OCI-LY7 (cell line): Measurements from ENCODE around the gene VRK3. TPM values are rescaled to one million over a fixed set of nuclear protein-coding genes. Genes with fewer than 3 reads are reported as not detected.
"Not testable (repeated sequence)": the region's sequence is repeated elsewhere in the genome, so short reads cannot be mapped to it uniquely, and the experiment has no call there.

Experiments used
- BruUV-seq: library from RNA; stranded (reverse); fragments of 400-500 nt; replicated peaks from 2 replicates; lab custom pipeline; 2021; lab: Mats Ljungman, UMichigan
- CTCF ChIA-PET: fragments of 300-600 bp; sonication (Branson Sonifier 250); formaldehyde crosslinking; loops from one replicate; lab custom pipeline; 2022; ENCODE audit warnings: antibody characterized with exemption; ENCODE audit not compliant: unreplicated experiment; lab: Charles Lee
- POLR2A ChIA-PET: fragments of 300-600 bp; sonication (Branson Sonifier 250); formaldehyde crosslinking; loops from one replicate; lab custom pipeline; 2022; ENCODE audit warnings: antibody characterized with exemption; lab: Charles Lee
- DNase-seq: peaks from one replicate; pipeline ENCODE4 v3.0.0-alpha.2; 2015; ENCODE audit warnings: low spot score
- H2AFZ ChIP-seq: fragments of 200-600 bp; sonication (generic), shearing (Covaris generic); 2 replicates; pipeline ENCODE4 v1.6.1; 2014; ENCODE audit warnings: mild to moderate bottlenecking, antibody characterized with exemption, low read length, moderate library complexity
- H3K27ac ChIP-seq: fragments of 200-600 bp; sonication (generic); 2 replicates; pipeline ENCODE4 v1.5.1; 2014; ENCODE audit warnings: mixed run types, low read depth, mild to moderate bottlenecking, moderate library complexity, low read length, inconsistent platforms; ENCODE audit not compliant: poor library complexity, severe bottlenecking
- H3K36me3 ChIP-seq: fragments of 200-600 bp; sonication (generic); 2 replicates; pipeline ENCODE4 v1.6.1; 2014; ENCODE audit warnings: mild to moderate bottlenecking, antibody characterized with exemption, low read length, moderate library complexity, mixed read lengths; ENCODE audit not compliant: insufficient read depth
- H3K4me1 ChIP-seq: fragments of 200-600 bp; sonication (generic); 2 replicates; pipeline ENCODE4 v1.5.1; 2014; ENCODE audit warnings: mild to moderate bottlenecking, low read length; ENCODE audit not compliant: insufficient read depth, poor library complexity, severe bottlenecking
- H3K4me2 ChIP-seq: fragments of 200-600 bp; sonication (generic); 2 replicates; pipeline ENCODE4 v1.6.1; 2014; ENCODE audit warnings: mild to moderate bottlenecking, low read length
- H3K4me3 ChIP-seq: fragments of 200-600 bp; sonication (generic); 2 replicates; pipeline ENCODE4 v1.5.1; 2014; ENCODE audit warnings: mild to moderate bottlenecking, low read depth, low read length; ENCODE audit not compliant: poor library complexity, severe bottlenecking
- H3K79me2 ChIP-seq: fragments of 200-600 bp; sonication (generic); 2 replicates; pipeline ENCODE4 v1.6.1; 2016; ENCODE audit warnings: low read depth, mild to moderate bottlenecking, low read length, moderate library complexity, mixed read lengths; ENCODE audit not compliant: insufficient read depth
- H3K9me2 ChIP-seq: fragments of 200-600 bp; sonication (generic); 2 replicates; pipeline ENCODE4 v1.6.1; 2016; ENCODE audit warnings: mild to moderate bottlenecking, low read length, mixed read lengths; ENCODE audit not compliant: insufficient read depth
- H3K9me3 ChIP-seq: fragments of 200-600 bp; sonication (generic); 2 replicates; pipeline ENCODE4 v1.6.1; 2014; ENCODE audit warnings: mild to moderate bottlenecking, mixed run types, low read length, mixed read lengths
- H4K20me1 ChIP-seq: fragments of 200-600 bp; sonication (generic); 2 replicates; pipeline ENCODE4 v1.6.1; 2014; ENCODE audit warnings: mild to moderate bottlenecking, antibody characterized with exemption, low read length, moderate library complexity, mixed read lengths; ENCODE audit not compliant: insufficient read depth
- EZH2phosphoT487 ChIP-seq: fragments of 200-600 bp; sonication (generic); IDR thresholded peaks from 2 replicates; pipeline ENCODE4 v1.6.1; 2018; ENCODE audit warnings: low read depth, borderline replicate concordance, mild to moderate bottlenecking, mixed run types, antibody characterized with exemption, low read length, moderate library complexity, mixed read lengths
- intact Hi-C: fragments of 100-400 bp; cut with micrococcal nuclease; formaldehyde crosslinking; loops from one replicate; pipeline ENCODE4 v1.10.0; 2022; ENCODE audit not compliant: unreplicated experiment
- total RNA-seq, 2 experiments: library from RNA; depleted of rRNA in 1 of 2; stranded (reverse); fragments of >200 nt in 1 of 2; shearing (Covaris generic) in 1 of 2; gene quantifications; 2 replicates each; pipeline ENCODE4 v1.2.3, GENCODE V29; 2014 to 2022
- TF ChIP-seq, protein P1 (sequence below): fragments of 200-600 bp; sonication (generic); conservative IDR thresholded peaks from 2 replicates; pipeline ENCODE4 v1.5.1; 2014; ENCODE audit warnings: mild to moderate bottlenecking, antibody characterized with exemption, low read length, moderate library complexity, mixed read lengths

VRK3 gene
- total RNA-seq, 2 experiments from 2014 or later, result 39.9 to 47.3 TPM

DNA sequence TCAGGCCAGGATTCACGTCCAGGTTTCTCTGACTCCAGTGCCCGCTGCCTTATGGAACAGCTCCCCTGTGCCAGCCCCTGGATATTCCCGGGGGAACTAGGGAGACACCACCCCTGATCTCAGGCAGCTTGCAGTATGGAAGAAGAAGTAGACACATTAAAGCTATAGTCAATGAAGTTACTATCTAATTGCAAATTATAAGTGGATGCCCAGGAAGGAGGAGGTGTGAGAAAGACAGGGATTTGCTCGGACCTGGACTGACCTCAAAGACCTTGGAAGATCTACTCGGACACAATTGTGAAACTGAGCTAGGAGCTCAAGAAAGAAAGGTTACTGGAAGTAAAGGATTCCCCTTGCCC, 74.6 kb downstream of the VRK3 start:
- Histone ChIP-seq H3K4me2 (no peak overlapping the region), H3K4me1 (peaks cover 9% of the 10 kb centered on the region), H3K9me2 (no peaks in the 10 kb centered on the region), H3K36me3 (no peaks in the 10 kb centered on the region), H2AFZ (no peak overlapping the region), H4K20me1 (no peaks in the 10 kb centered on the region), H3K9me3 (no peaks in the 10 kb centered on the region), H3K79me2 (no peaks in the 10 kb centered on the region), H3K27ac (no peak overlapping the region), H3K4me3 (no peak overlapping the region)
- no peak for DNase-seq
- ChIA-PET POLR2A (interaction anchor here (0.5 kb wide), 1 partner anchor 11 kb away, joined by 3 read pairs; no protein-coding TSS in a partner anchor), CTCF (interaction anchor here (0.5 kb wide), 1 partner anchor 28 kb away, joined by 5 read pairs; no protein-coding TSS in a partner anchor)
- no peak for TF ChIP-seq EZH2phosphoT487
- TF ChIP-seq, protein P1, sequence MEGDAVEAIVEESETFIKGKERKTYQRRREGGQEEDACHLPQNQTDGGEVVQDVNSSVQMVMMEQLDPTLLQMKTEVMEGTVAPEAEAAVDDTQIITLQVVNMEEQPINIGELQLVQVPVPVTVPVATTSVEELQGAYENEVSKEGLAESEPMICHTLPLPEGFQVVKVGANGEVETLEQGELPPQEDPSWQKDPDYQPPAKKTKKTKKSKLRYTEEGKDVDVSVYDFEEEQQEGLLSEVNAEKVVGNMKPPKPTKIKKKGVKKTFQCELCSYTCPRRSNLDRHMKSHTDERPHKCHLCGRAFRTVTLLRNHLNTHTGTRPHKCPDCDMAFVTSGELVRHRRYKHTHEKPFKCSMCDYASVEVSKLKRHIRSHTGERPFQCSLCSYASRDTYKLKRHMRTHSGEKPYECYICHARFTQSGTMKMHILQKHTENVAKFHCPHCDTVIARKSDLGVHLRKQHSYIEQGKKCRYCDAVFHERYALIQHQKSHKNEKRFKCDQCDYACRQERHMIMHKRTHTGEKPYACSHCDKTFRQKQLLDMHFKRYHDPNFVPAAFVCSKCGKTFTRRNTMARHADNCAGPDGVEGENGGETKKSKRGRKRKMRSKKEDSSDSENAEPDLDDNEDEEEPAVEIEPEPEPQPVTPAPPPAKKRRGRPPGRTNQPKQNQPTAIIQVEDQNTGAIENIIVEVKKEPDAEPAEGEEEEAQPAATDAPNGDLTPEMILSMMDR, result no peak
- intact Hi-C loops, result no loop called here
- no TSS peak for BruUV-seq

DNA sequence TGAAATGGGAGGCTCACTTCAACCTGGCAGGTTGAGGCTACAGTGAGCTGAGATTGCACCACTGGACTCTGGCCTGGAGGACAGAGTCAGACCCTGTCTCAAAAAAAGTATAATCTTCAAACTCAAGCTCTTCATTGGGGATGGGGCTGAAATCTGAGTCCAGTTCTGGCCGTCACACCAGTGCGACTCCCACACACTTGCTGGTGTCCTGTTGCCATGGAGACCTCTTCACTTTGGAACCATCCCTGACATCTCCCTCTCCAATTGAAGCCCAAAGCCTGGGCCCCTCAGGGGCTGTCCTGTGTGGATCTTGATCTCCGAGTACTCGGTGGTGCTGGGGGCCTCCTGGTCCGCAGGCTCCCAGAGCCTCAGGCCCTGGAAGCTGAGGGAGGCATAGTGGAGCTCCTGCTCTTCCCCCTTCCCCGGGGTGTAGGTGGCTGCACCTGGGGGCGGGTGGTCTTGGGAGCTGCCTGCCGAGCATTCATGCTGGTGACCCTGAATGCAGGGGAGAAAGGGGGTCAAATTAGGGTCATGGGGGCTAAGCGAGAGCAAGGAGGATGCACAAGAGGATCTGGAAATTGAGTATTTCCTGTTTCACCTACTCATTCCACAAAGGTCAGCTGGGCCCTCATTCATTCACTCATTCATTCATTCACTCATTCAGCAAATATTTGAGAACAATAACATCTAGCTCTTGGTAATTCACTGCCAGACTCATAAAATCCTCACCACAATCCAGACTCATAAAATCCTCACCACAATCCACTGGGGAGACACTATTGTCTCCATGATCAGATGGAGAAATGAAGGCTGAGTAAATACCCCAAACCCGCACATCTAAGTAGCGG, 75.2 kb downstream of the VRK3 start:
- ChIA-PET CTCF (no interaction called here), POLR2A (interaction anchor here (0.5 kb wide), 1 partner anchor 11 kb away, joined by 3 read pairs; no protein-coding TSS in a partner anchor)
- no peaks in the 10 kb centered on the region for H3K79me2 ChIP-seq
- H3K9me3 ChIP-seq, result no peaks in the 10 kb centered on the region
- no peak overlapping the region for H3K4me3 ChIP-seq
- H3K36me3 ChIP-seq, result no peaks in the 10 kb centered on the region
- intact Hi-C loops, result no loop called here
- no peak for TF ChIP-seq EZH2phosphoT487
- TF ChIP-seq, protein P1, result no peak
- no peak overlapping the region for H3K27ac ChIP-seq
- no peak overlapping the region for H3K4me2 ChIP-seq
- H3K9me2 ChIP-seq, result no peaks in the 10 kb centered on the region
- peaks cover 9% of the 10 kb centered on the region for H3K4me1 ChIP-seq
- no peak overlapping the region for H2AFZ ChIP-seq
- BruUV-seq, result no TSS peak
- H4K20me1 ChIP-seq, result no peaks in the 10 kb centered on the region
- DNase-seq, result no peak

DNA sequence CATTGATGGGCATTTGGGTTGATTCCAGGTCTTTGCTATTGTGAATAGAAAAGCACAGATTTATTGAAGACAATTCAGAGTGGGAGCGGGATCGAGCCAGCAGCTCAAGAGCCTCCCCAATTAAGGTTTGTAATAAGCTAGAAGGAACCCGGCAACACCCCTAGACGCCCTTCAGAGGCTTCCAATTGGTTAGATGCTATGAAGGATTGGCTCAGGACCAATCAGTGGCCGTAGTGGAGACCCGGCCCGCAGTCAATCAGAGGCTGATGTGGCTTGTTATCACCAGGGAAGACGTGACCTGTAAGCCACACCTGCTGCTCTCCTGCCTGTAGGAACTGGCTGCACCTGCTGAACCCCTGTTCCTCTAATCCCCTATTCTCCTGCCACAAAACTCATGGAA, 78.8 kb downstream of the VRK3 start:
- no peak overlapping the region for H3K4me2 ChIP-seq
- H3K36me3 ChIP-seq, result no peaks in the 10 kb centered on the region
- no peaks in the 10 kb centered on the region for H3K9me2 ChIP-seq
- ChIA-PET CTCF (no interaction called here), POLR2A (no interaction called here)
- no peaks in the 10 kb centered on the region for H3K9me3 ChIP-seq
- H2AFZ ChIP-seq, result no peak overlapping the region
- H3K4me3 ChIP-seq, result no peak overlapping the region
- no peak overlapping the region for H3K27ac ChIP-seq
- no TSS peak for BruUV-seq
- no peaks in the 10 kb centered on the region for H3K79me2 ChIP-seq
- intact Hi-C loops, result no loop called here
- TF ChIP-seq, protein P1, result no peak
- no peak for TF ChIP-seq EZH2phosphoT487
- H4K20me1 ChIP-seq, result no peaks in the 10 kb centered on the region
- no peaks in the 10 kb centered on the region for H3K4me1 ChIP-seq
- DNase-seq, result no peak

DNA sequence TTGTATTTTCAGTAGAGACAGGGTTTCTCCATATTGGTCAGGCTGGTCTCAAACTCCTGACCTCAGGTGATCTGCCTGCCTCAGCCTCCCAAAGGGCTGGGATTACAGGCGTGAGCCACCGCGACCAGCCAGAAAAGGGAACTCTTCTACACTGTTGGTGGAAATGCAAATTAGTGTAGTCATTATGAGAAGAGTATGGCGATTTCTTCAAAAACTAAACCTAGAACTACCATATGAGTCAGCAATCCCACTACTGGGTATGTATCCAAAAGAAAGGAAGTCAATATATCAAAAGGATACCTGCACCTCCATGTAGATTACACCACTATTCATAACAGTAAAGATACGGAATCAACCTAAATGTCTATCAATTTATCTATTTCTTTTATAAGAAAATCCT, 80.6 kb downstream of the VRK3 start:
- H3K4me1 ChIP-seq, intact Hi-C loops, H3K9me2 ChIP-seq, H3K36me3 ChIP-seq, H3K4me2 ChIP-seq, CTCF ChIA-PET, H3K4me3 ChIP-seq, H4K20me1 ChIP-seq, POLR2A ChIA-PET, H3K27ac ChIP-seq, H3K9me3 ChIP-seq, BruUV-seq, H2AFZ ChIP-seq, DNase-seq, H3K79me2 ChIP-seq: not testable (repeated sequence)
